Sigmoid colon (tissue), 7 donors: ENCODE results near the gene CCDC148. TPM values are rescaled to one million over a fixed set of nuclear protein-coding genes. Genes with fewer than 3 reads are reported as not detected.

ENCODE experiments used
- DNase-seq: peaks from one replicate; pipeline ENCODE4 v3.0.0-alpha.2; 2019
- H3K27ac ChIP-seq, 4 donors: fragments of 200-600 bp; sonication (generic); one replicate each; pipeline ENCODE4 v1.5.1; 2016 to 2019; ENCODE audit warnings: mild to moderate bottlenecking in 1 of 4
- H3K27me3 ChIP-seq, 3 donors: fragments of 200-600 bp; sonication (generic); one replicate each; pipeline ENCODE4 v1.5.1; 2019; ENCODE audit warnings: mild to moderate bottlenecking in 1 of 3
- H3K36me3 ChIP-seq, 4 donors: fragments of 200-600 bp; sonication (generic); one replicate each; pipeline ENCODE4 v1.5.1; 2016 to 2019
- H3K4me1 ChIP-seq, 4 donors: fragments of 200-600 bp; sonication (generic); one replicate each; pipeline ENCODE4 v1.5.1; 2017 to 2019
- H3K4me3 ChIP-seq, 4 donors: fragments of 200-600 bp; sonication (generic); one replicate each; pipeline ENCODE4 v1.5.1; 2017 to 2019; ENCODE audit warnings: mild to moderate bottlenecking in 2 of 4, moderate library complexity in 1 of 4
- H3K9me3 ChIP-seq, 4 donors: fragments of 200-600 bp in 3 of 4; sonication (generic) in 3 of 4; one replicate each; pipeline versions ENCODE4 v1.5.1 to v1.6.1; 2013 to 2019
- CTCF ChIP-seq, 4 experiments: fragments of 450-650 bp in 3 of 4; fragments of 200-600 bp in 1 of 4; IDR thresholded peaks; one replicate each; pipeline ENCODE4 v1.5.1; 2016 to 2019; ENCODE audit warnings: antibody characterized with exemption in 4 of 4, mild to moderate bottlenecking in 3 of 4, moderate library complexity in 2 of 4
- EP300 ChIP-seq, 4 donors: sonication (generic); formaldehyde crosslinking; IDR thresholded peaks; one replicate each; pipeline ENCODE4 v1.6.1; 2017; ENCODE audit warnings: antibody characterized with exemption in 4 of 4
- POLR2A ChIP-seq, 2 donors: fragments of 450-650 bp; IDR thresholded peaks; one replicate each; pipeline ENCODE4 v1.6.1; 2016; ENCODE audit warnings: antibody characterized with exemption in 2 of 2, mild to moderate bottlenecking in 2 of 2, moderate library complexity in 2 of 2
- POLR2AphosphoS5 ChIP-seq, 4 donors: sonication (generic); formaldehyde crosslinking; IDR thresholded peaks; one replicate each; pipeline ENCODE4 v1.6.1; 2017; ENCODE audit warnings: antibody characterized with exemption in 4 of 4
- WGBS, 2 donors: extraction: QIAGEN DNeasy Blood & Tissue Kit; methylation state at CpG; one replicate each; pipeline ENCODE4 v1.1.7; 2013; 5-methylcytosine and 5-hydroxymethylcytosine counted together
- intact Hi-C: fragments of 100-400 bp; cut with DNase I; formaldehyde crosslinking; loops from one replicate; pipeline ENCODE4 v1.15.1; 2023
- polyA plus RNA-seq, 3 donors: library from polyadenylated mRNA; stranded (reverse); fragments of 200-250 nt; gene quantifications; one replicate each; pipeline ENCODE4 v1.2.3, GENCODE V29; 2013
- total RNA-seq, 4 donors: library from RNA; depleted of rRNA; stranded (reverse); fragments of >200 nt; gene quantifications; one replicate each; pipeline ENCODE4 v1.1.0, GENCODE V29; 2016
- donor health status: healthy with polysubstance abuse.
- donor health status: Bipolar disorder and iron deficiency.
- donor health status: healthy.

Gene CCDC148
- total RNA-seq (under 1 TPM in 2 of 4 donors, not detected in 2; 0.36 to 0.83 TPM), polyA plus RNA-seq (under 1 TPM in 1 of 3 donors, not detected in 2; 0.23 TPM)

- 0 to 1% methylated on average over 48 of the region's 48 CpGs for WGBS, 2 donors
- H3K27me3 ChIP-seq = no peaks in the 10 kb centered on the region
- intact Hi-C loops = loop anchor here (5.0 kb wide), 1 partner anchor 296 kb away; no protein-coding TSS in a partner anchor
- no peaks in the 10 kb centered on the region for H3K9me3 ChIP-seq
- H3K4me1 ChIP-seq = peaks cover 0 to 14% (median 9%) of the 10 kb centered on the region in 4 donors
- DNase-seq = peak; percentile 94
- H3K36me3 ChIP-seq = no peaks in the 10 kb centered on the region
- H3K4me3 ChIP-seq = peak within 1 kb of the TSS; percentile 60 to 99 (median 79)
- TF ChIP-seq POLR2A (IDR thresholded peaks at IDR 0.05) (no peak), CTCF (IDR thresholded peaks at IDR 0.05) (peak in 3 of 4 experiments; percentile 16 to 57 (median 35)), POLR2AphosphoS5 (IDR thresholded peaks at IDR 0.05) (peak; percentile 38 to 67 (median 52)), EP300 (IDR thresholded peaks at IDR 0.05) (no peak)
- H3K27ac ChIP-seq = peak within 1 kb of the TSS; percentile 80 to 97 (median 96)
Observed at GRCh38 chr2:158456309-158457066, at the start of gene CCDC148, which contains the start of gene PKP4. Gene CCDC148, minus strand, starts transcription at chr2:158456753. Its CDS starts 314 bp downstream, at chr2:158456439. Gene PKP4, plus strand, starts transcription at chr2:158456952. Its CDS starts 76,233 bp downstream, at chr2:158533185.

- no peak overlapping the region for H3K4me3 ChIP-seq
- no peaks in the 10 kb centered on the region for H3K9me3 ChIP-seq
- WGBS, 2 donors = 82 to 93% methylated on average over 4 of the region's 4 CpGs
- no peak overlapping the region for H3K27ac ChIP-seq
- H3K27me3 ChIP-seq = no peaks in the 10 kb centered on the region
- intact Hi-C loops = no loop called here
- peaks cover 0 to 25% (median 17%) of the 10 kb centered on the region in 4 donors for H3K4me1 ChIP-seq
- no peak for TF ChIP-seq CTCF (IDR thresholded peaks at IDR 0.05)
- TF ChIP-seq POLR2AphosphoS5 (IDR thresholded peaks at IDR 0.05) = no peak
- TF ChIP-seq POLR2A (IDR thresholded peaks at IDR 0.05) = no peak
- TF ChIP-seq EP300 (IDR thresholded peaks at IDR 0.05) = no peak
- DNase-seq = no peak
- no peaks in the 10 kb centered on the region for H3K36me3 ChIP-seq
Observed at GRCh38 chr2:158505448-158505934, 48.9 kb upstream of the CCDC148 start.

GRCh38 chr2:158504088-158504487 is 47.5 kb upstream of the CCDC148 start:
- WGBS, 2 donors = 90 to 91% methylated on average over 3 of the region's 3 CpGs
- Histone ChIP-seq H3K36me3 (no peaks in the 10 kb centered on the region), H3K27me3 (no peaks in the 10 kb centered on the region), H3K9me3 (no peaks in the 10 kb centered on the region), H3K4me3 (no peak overlapping the region), H3K27ac (no peak overlapping the region), H3K4me1 (peaks cover 0 to 39% (median 29%) of the 10 kb centered on the region in 4 donors)
- TF ChIP-seq EP300 (IDR thresholded peaks at IDR 0.05) (no peak), CTCF (IDR thresholded peaks at IDR 0.05) (no peak), POLR2AphosphoS5 (IDR thresholded peaks at IDR 0.05) (no peak)
- intact Hi-C loops = no loop called here
- DNase-seq = no peak

GRCh38 chr2:158502974-158503373 is 46.4 kb upstream of the CCDC148 start:
- peaks cover 0 to 39% (median 29%) of the 10 kb centered on the region in 4 donors for H3K4me1 ChIP-seq
- no peaks in the 10 kb centered on the region for H3K27me3 ChIP-seq
- H3K36me3 ChIP-seq = no peaks in the 10 kb centered on the region
- no peaks in the 10 kb centered on the region for H3K9me3 ChIP-seq
- TF ChIP-seq POLR2AphosphoS5 (IDR thresholded peaks at IDR 0.05) (no peak), POLR2A (IDR thresholded peaks at IDR 0.05) (no peak), CTCF (IDR thresholded peaks at IDR 0.05) (no peak), EP300 (IDR thresholded peaks at IDR 0.05) (no peak)
- intact Hi-C loops = no loop called here
- peak overlapping the region in 1 of 4 donors; percentile 28 for H3K27ac ChIP-seq
- 88 to 90% methylated on average over 2 of the region's 2 CpGs for WGBS, 2 donors
- no peak for DNase-seq
- H3K4me3 ChIP-seq = no peak overlapping the region
